Stimulated activated CD8-positive, alpha-beta memory T cell treated with anti-CD3 and anti-CD28 coated beads, Interleukin-7, amount 100 ng/mL, for 4 hours (primary cell): ENCODE results near the gene PIP5K1B.
"Not testable (repeated sequence)": the region's sequence is repeated elsewhere in the genome, so short reads cannot be mapped to it uniquely, and the experiment has no call there.

Experiments used
- DNase-seq, 2 donors: peaks; one replicate each; pipeline ENCODE4 v3.0.0-alpha.2; 2020; ENCODE audit warnings: low read depth in 2 of 2

Gene PIP5K1B

GRCh38 chr9:69028754-69029153 is 323.7 kb downstream of the PIP5K1B start:
- DNase-seq: no peak

GRCh38 chr9:69029535-69029934 is 324.5 kb downstream of the PIP5K1B start:
- no peak for DNase-seq

- no peak for DNase-seq
Observed at GRCh38 chr9:69030851-69031645, 326.0 kb downstream of the PIP5K1B start.

- no peak for DNase-seq
Observed at GRCh38 chr9:69034071-69034470, 329.0 kb downstream of the PIP5K1B start.

GRCh38 chr9:69035438-69036308 is 330.6 kb downstream of the PIP5K1B start, which contains the start of gene FXN:
FXN (plus strand) TSS chr9:69035752; CDS start chr9:69035783, 31 bp downstream.
- peak; percentile 55 to 72 for DNase-seq

- DNase-seq: no peak
Observed at GRCh38 chr9:69036309-69036708, 331.3 kb downstream of the PIP5K1B start.

- no peak for DNase-seq
Observed at GRCh38 chr9:69036799-69037198, 331.8 kb downstream of the PIP5K1B start.

GRCh38 chr9:69040646-69041045 is 335.6 kb downstream of the PIP5K1B start:
- no peak for DNase-seq

- no peak for DNase-seq
Observed at GRCh38 chr9:69044240-69045219, 339.5 kb downstream of the PIP5K1B start.

GRCh38 chr9:69045821-69046220 is 340.8 kb downstream of the PIP5K1B start:
- no peak for DNase-seq

- no peak for DNase-seq
Observed at GRCh38 chr9:69046723-69047122, 341.7 kb downstream of the PIP5K1B start.

- no peak for DNase-seq
Observed at GRCh38 chr9:69047371-69047770, 342.3 kb downstream of the PIP5K1B start.

GRCh38 chr9:69049094-69049493 is 344.1 kb downstream of the PIP5K1B start:
- no peak for DNase-seq

GRCh38 chr9:69050936-69051335 is 345.9 kb downstream of the PIP5K1B start:
- DNase-seq: not testable (repeated sequence)

- no peak for DNase-seq
Observed at GRCh38 chr9:69054989-69055388, 349.9 kb downstream of the PIP5K1B start.

GRCh38 chr9:69056191-69056815 is 351.3 kb downstream of the PIP5K1B start:
- no peak for DNase-seq

GRCh38 chr9:69058101-69058500 is 353.1 kb downstream of the PIP5K1B start:
- DNase-seq: no peak
